H9 (cell line): ENCODE measurements around the gene IGSF3. TPM values are rescaled to one million over a fixed set of nuclear protein-coding genes. Genes with fewer than 3 reads are reported as not detected.

Experiments used
- DNase-seq: peaks from one replicate; pipeline ENCODE4 v3.0.0-alpha.2; 2017
- H2AFZ ChIP-seq: one replicate; pipeline ENCODE4 v1.6.1; 2013; ENCODE audit warnings: mild to moderate bottlenecking, low read length, control low read depth, moderate library complexity
- H2AK5ac ChIP-seq: 2 replicates; pipeline ENCODE4 v1.6.1; 2013; ENCODE audit warnings: low read length, control low read depth, mixed read lengths; ENCODE audit not compliant: insufficient read length
- H2BK120ac ChIP-seq: one replicate; pipeline ENCODE4 v1.6.1; 2013; ENCODE audit warnings: low read depth, mild to moderate bottlenecking, low read length, control low read depth, inconsistent platforms; ENCODE audit not compliant: poor library complexity, severe bottlenecking
- H2BK12ac ChIP-seq: 2 replicates; pipeline ENCODE4 v1.6.1; 2013; ENCODE audit warnings: low read length, control low read depth, mixed read lengths, low read depth; ENCODE audit not compliant: insufficient read length
- H2BK15ac ChIP-seq: 2 replicates; pipeline ENCODE4 v1.6.1; 2013; ENCODE audit warnings: low read depth, low read length, control low read depth
- H2BK20ac ChIP-seq: one replicate; pipeline ENCODE4 v1.6.1; 2013; ENCODE audit warnings: low read depth, mild to moderate bottlenecking, low read length, control low read depth, inconsistent platforms; ENCODE audit not compliant: poor library complexity, severe bottlenecking
- H2BK5ac ChIP-seq: 2 replicates; pipeline ENCODE4 v1.6.1; 2013; ENCODE audit warnings: low read length, control low read depth, mixed read lengths; ENCODE audit not compliant: insufficient read length
- H3K14ac ChIP-seq: 2 replicates; pipeline ENCODE4 v1.6.1; 2013; ENCODE audit warnings: low read length, control low read depth; ENCODE audit not compliant: insufficient read depth
- H3K18ac ChIP-seq: 2 replicates; pipeline ENCODE4 v1.6.1; 2013; ENCODE audit warnings: low read depth, mild to moderate bottlenecking, mixed read lengths, low read length, control low read depth; ENCODE audit not compliant: insufficient read length
- H3K23ac ChIP-seq: 2 replicates; pipeline ENCODE4 v1.6.1; 2013; ENCODE audit warnings: low read length, control low read depth, mixed read lengths, low read depth; ENCODE audit not compliant: insufficient read length
- H3K23me2 ChIP-seq: 2 replicates; pipeline ENCODE4 v1.6.1; 2013; ENCODE audit warnings: low read depth, mild to moderate bottlenecking, mixed read lengths, low read length, control low read depth; ENCODE audit not compliant: insufficient read length, poor library complexity, severe bottlenecking
- H3K27ac ChIP-seq: 2 replicates; pipeline ENCODE4 v1.5.1; 2013; ENCODE audit warnings: low read length, control low read depth, mixed read lengths, low read depth; ENCODE audit not compliant: insufficient read length
- H3K27me3 ChIP-seq: 2 replicates; pipeline ENCODE4 v1.6.1; 2013; ENCODE audit warnings: low read length, control low read depth, inconsistent platforms; ENCODE audit not compliant: insufficient read depth
- H3K4ac ChIP-seq: 2 replicates; pipeline ENCODE4 v1.6.1; 2013; ENCODE audit warnings: low read depth, mild to moderate bottlenecking, control low read depth, inconsistent platforms, low read length, moderate library complexity
- H3K4me1 ChIP-seq: 2 replicates; pipeline ENCODE4 v1.6.1; 2013; ENCODE audit warnings: low read length, control low read depth, inconsistent platforms; ENCODE audit not compliant: insufficient read depth
- H3K4me2 ChIP-seq: 2 replicates; pipeline ENCODE4 v1.6.1; 2013; ENCODE audit warnings: low read length, control low read depth, mixed read lengths; ENCODE audit not compliant: insufficient read length, insufficient read depth
- H3K56ac ChIP-seq: 2 replicates; pipeline ENCODE4 v1.6.1; 2013; ENCODE audit warnings: low read depth, mild to moderate bottlenecking, mixed read lengths, low read length, control low read depth; ENCODE audit not compliant: insufficient read length
- H3K79me1 ChIP-seq: 2 replicates; pipeline ENCODE4 v1.6.1; 2013; ENCODE audit warnings: low read depth, mild to moderate bottlenecking, moderate library complexity, low read length, control low read depth, inconsistent platforms; ENCODE audit not compliant: insufficient read depth, poor library complexity, severe bottlenecking
- H3K79me2 ChIP-seq: 2 replicates; pipeline ENCODE4 v1.6.1; 2013; ENCODE audit warnings: low read length, control low read depth, inconsistent platforms; ENCODE audit not compliant: insufficient read depth
- H3K9ac ChIP-seq: 2 replicates; pipeline ENCODE4 v1.6.1; 2013; ENCODE audit warnings: low read length, control low read depth, mixed read lengths; ENCODE audit not compliant: insufficient read length; ENCODE audit errors: extremely low read depth
- H3K9me3 ChIP-seq: one replicate; pipeline ENCODE4 v1.6.1; 2013; ENCODE audit warnings: low read depth, low read length, inconsistent platforms; ENCODE audit not compliant: control insufficient read depth
- H3T11ph ChIP-seq: one replicate; pipeline ENCODE4 v1.6.1; 2013; ENCODE audit warnings: mild to moderate bottlenecking, low read length, control low read depth, inconsistent platforms
- H4K20me1 ChIP-seq: one replicate; pipeline ENCODE4 v1.6.1; 2013; ENCODE audit not compliant: control insufficient read depth, insufficient read length, insufficient read depth
- H4K5ac ChIP-seq: 2 replicates; pipeline ENCODE4 v1.6.1; 2013; ENCODE audit warnings: low read depth, mild to moderate bottlenecking, mixed read lengths, low read length, control low read depth; ENCODE audit not compliant: insufficient read length
- H4K8ac ChIP-seq: replicated peaks from 2 replicates; pipeline ENCODE4 v1.6.1; 2013; ENCODE audit warnings: low read length, control low read depth, mixed read lengths, low read depth; ENCODE audit not compliant: insufficient read length
- H4K91ac ChIP-seq: 2 replicates; pipeline ENCODE4 v1.6.1; 2013; ENCODE audit warnings: low read depth, mild to moderate bottlenecking, moderate library complexity, mixed read lengths, low read length, control low read depth; ENCODE audit not compliant: insufficient read length
- H3K27ac Mint-ChIP-seq, 3 experiments: 2 replicates in 2 of 3; 3 replicates in 1 of 3; pipeline ENCODE4 v1.8.0; 2020 to 2021; ENCODE audit warnings: mixed read lengths in 3 of 3, mild to moderate bottlenecking in 1 of 3, moderate library complexity in 1 of 3
- H3K27me3 Mint-ChIP-seq: 2 replicates; pipeline ENCODE4 v1.8.0; 2021; ENCODE audit warnings: low read depth, mild to moderate bottlenecking, moderate library complexity, mixed read lengths
- H3K36me3 Mint-ChIP-seq, 3 experiments: 2 replicates in 2 of 3; 3 replicates in 1 of 3; pipeline ENCODE4 v1.8.0; 2020 to 2021; ENCODE audit warnings: low read depth in 3 of 3, mixed read lengths in 3 of 3; ENCODE audit not compliant: insufficient read depth in 1 of 3
- H3K4me1 Mint-ChIP-seq, 2 experiments: 2 replicates each; pipeline ENCODE4 v1.8.0; 2020; ENCODE audit warnings: mixed read lengths in 2 of 2
- H3K4me3 Mint-ChIP-seq, 2 experiments: 2 replicates in 1 of 2; 3 replicates in 1 of 2; pipeline ENCODE4 v1.8.0; 2020 to 2021; ENCODE audit warnings: mild to moderate bottlenecking in 2 of 2, mixed read lengths in 2 of 2, moderate library complexity in 1 of 2
- H3K9me3 Mint-ChIP-seq, 2 experiments: 2 replicates in 1 of 2; 3 replicates in 1 of 2; pipeline ENCODE4 v1.8.0; 2020; ENCODE audit warnings: mild to moderate bottlenecking in 2 of 2, mixed read lengths in 2 of 2, moderate library complexity in 1 of 2
- CTCF ChIP-seq: fragments of 200-600 bp; sonication (generic); conservative IDR thresholded peaks from 3 replicates; pipeline ENCODE4 v1.8.0; 2021; ENCODE audit warnings: antibody characterized with exemption, mild to moderate bottlenecking
- total RNA-seq: library from RNA; stranded (reverse); gene quantifications from 2 replicates; pipeline ENCODE4 v1.2.1, GENCODE V29; 2021

The IGSF3 gene
- total RNA-seq, 1 experiment from 2014 or later: 19.1 TPM

DNA sequence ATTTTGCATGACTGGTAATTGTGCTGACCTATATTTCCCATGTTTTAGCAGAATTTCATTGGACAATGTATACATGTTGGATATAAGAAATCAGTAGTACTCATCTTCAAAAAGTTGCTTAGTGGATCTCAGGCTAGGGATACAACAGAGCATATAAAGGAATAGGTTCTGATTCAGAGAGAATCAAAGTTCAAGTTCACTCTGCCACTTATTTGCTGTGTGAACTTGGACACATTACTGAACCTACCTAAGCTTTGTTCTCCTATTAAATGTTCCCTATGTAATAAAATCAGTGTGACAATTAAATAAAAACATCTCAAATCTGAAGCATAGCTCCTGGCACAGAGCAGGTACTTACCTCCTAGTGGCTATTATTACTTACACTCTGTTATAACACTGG is 106.0 kb downstream of the IGSF3 start:
- H3K27me3 Mint-ChIP-seq: no peaks in the 10 kb centered on the region
- H3K4ac ChIP-seq: no peak overlapping the region
- no peaks in the 10 kb centered on the region for H3K23me2 ChIP-seq
- no peak for DNase-seq
- peaks cover 0 to under 1% of the 10 kb centered on the region in 2 experiments; a peak in 2 of 4 replicates for H3K4me1 Mint-ChIP-seq
- H4K91ac ChIP-seq: no peak overlapping the region
- no peak overlapping the region for H2BK20ac ChIP-seq
- H3K36me3 Mint-ChIP-seq: peaks cover 11 to 22% (median 21%) of the 10 kb centered on the region in 3 experiments
- H3K18ac ChIP-seq: no peak overlapping the region
- H3K79me2 ChIP-seq: 0 out of 2 replicates have a peak, but pooled peaks cover 2% of the 10 kb centered on the region
- H3K14ac ChIP-seq: no peak overlapping the region
- no peak overlapping the region for H2AK5ac ChIP-seq
- no peak for TF ChIP-seq CTCF
- H4K5ac ChIP-seq: no peak overlapping the region
- H3K27ac ChIP-seq: no peak overlapping the region
- H2BK12ac ChIP-seq: no peak overlapping the region
- H3K9ac ChIP-seq: no peak overlapping the region
- H2BK5ac ChIP-seq: no peak overlapping the region
- H3K23ac ChIP-seq: no peak overlapping the region
- no peak overlapping the region for H4K8ac ChIP-seq
- H3K4me2 ChIP-seq: no peak overlapping the region
- no peak overlapping the region for H2BK15ac ChIP-seq
- H2BK120ac ChIP-seq: no peak overlapping the region
- H3K9me3 ChIP-seq: no peaks in the 10 kb centered on the region
- H3K79me1 ChIP-seq: no peaks in the 10 kb centered on the region
- H3T11ph ChIP-seq: no peak overlapping the region
- H3K4me1 ChIP-seq: no peaks in the 10 kb centered on the region
- H3K56ac ChIP-seq: no peak overlapping the region
- no peak overlapping the region for H3K4me3 Mint-ChIP-seq
- no peaks in the 10 kb centered on the region for H3K27me3 ChIP-seq
- no peaks in the 10 kb centered on the region for H4K20me1 ChIP-seq
- H3K27ac Mint-ChIP-seq: no peak overlapping the region
- H3K9me3 Mint-ChIP-seq: peaks cover 20 to 21% of the 10 kb centered on the region in 2 experiments
- H2AFZ ChIP-seq: no peak overlapping the region
